OCI-LY3 (cell line): ENCODE results near the gene CHD2.

ENCODE experiments used
- CTCF ChIP-seq: fragments of 200-600, 300-600 bp; sonication (generic); IDR thresholded peaks from 2 replicates; pipeline ENCODE4 v1.5.1; 2014; ENCODE audit warnings: antibody characterized with exemption, low read length, low read depth
- EZH2phosphoT487 ChIP-seq: fragments of 200-600 bp; shearing (Covaris generic); IDR thresholded peaks from 2 replicates; pipeline ENCODE4 v1.6.1; 2018; ENCODE audit warnings: antibody characterized with exemption, mixed run types, low read depth

GRCh38 chr15:92853222-92853621 is 46.9 kb upstream of the CHD2 start:
- no peak for TF ChIP-seq CTCF
- no peak for TF ChIP-seq EZH2phosphoT487
